Heart left ventricle (tissue), 16 donors: ENCODE data around the gene THSD1. TPM values are rescaled to one million over a fixed set of nuclear protein-coding genes. Genes with fewer than 3 reads are reported as not detected.
A peak's percentile ranks its signal among the peaks of the same experiment; 100 is the strongest.
"Not testable (repeated sequence)": the region's sequence is repeated elsewhere in the genome, so short reads cannot be mapped to it uniquely, and the experiment has no call there.

Source experiments
- ATAC-seq, 4 donors: fragments of 200-7000 bp; cut with Tn5 transposase; one replicate each; pipeline ENCODE4 v1.9.1; 2020 to 2022; ENCODE audit warnings: moderate library complexity in 4 of 4, mild to moderate bottlenecking in 3 of 4, moderate number of reproducible peaks in 1 of 4
- DNase-seq, 5 donors: peaks; one replicate each; pipeline ENCODE4 v3.0.0-alpha.2; 2020
- H3K27ac ChIP-seq, 12 donors: fragments of 200-600 bp; sonication (generic) in 4 of 12; one replicate each; pipeline versions ENCODE4 v1.5.0 to v1.8.0; 2016 to 2022; ENCODE audit warnings: mild to moderate bottlenecking in 2 of 12
- H3K27me3 ChIP-seq, 9 donors: fragments of 200-600 bp; sonication (generic) in 2 of 9; one replicate each; pipeline versions ENCODE4 v1.5.1 to v1.8.0; 2016 to 2022; ENCODE audit warnings: mild to moderate bottlenecking in 3 of 9
- H3K36me3 ChIP-seq, 9 donors: fragments of 200-600 bp; sonication (generic) in 2 of 9; one replicate each; pipeline versions ENCODE4 v1.5.0 to v1.8.0; 2018 to 2022; ENCODE audit warnings: mild to moderate bottlenecking in 2 of 9
- H3K4me1 ChIP-seq, 12 donors: fragments of 200-600 bp; sonication (generic) in 4 of 12; one replicate each; pipeline versions ENCODE4 v1.5.0 to v1.8.0; 2016 to 2022; ENCODE audit warnings: mild to moderate bottlenecking in 3 of 12
- H3K4me3 ChIP-seq, 12 donors: fragments of 200-600 bp; sonication (generic) in 4 of 12; one replicate each; pipeline versions ENCODE4 v1.5.0 to v1.8.0; 2017 to 2022; ENCODE audit warnings: mild to moderate bottlenecking in 9 of 12, moderate library complexity in 4 of 12
- H3K9me3 ChIP-seq, 12 donors: fragments of 200-600 bp; sonication (generic) in 4 of 12; one replicate each; pipeline versions ENCODE4 v1.5.0 to v1.8.0; 2016 to 2022; ENCODE audit warnings: mild to moderate bottlenecking in 1 of 12
- CTCF ChIP-seq, 12 donors: fragments of 200-600 bp; sonication (generic) in 4 of 12; IDR thresholded peaks; one replicate each; pipeline versions ENCODE4 v1.5.0 to v1.8.0; 2018 to 2022; ENCODE audit warnings: antibody characterized with exemption in 12 of 12, mild to moderate bottlenecking in 5 of 12
- POLR2A ChIP-seq, 2 donors: fragments of 450-650 bp; IDR thresholded peaks; one replicate each; pipeline ENCODE4 v1.6.1; 2017; ENCODE audit warnings: antibody characterized with exemption in 2 of 2, mild to moderate bottlenecking in 2 of 2, moderate library complexity in 2 of 2
- WGBS, 4 donors: extraction: QIAGEN DNeasy Blood & Tissue Kit in 2 of 4; methylation state at CpG; one replicate each; pipeline versions ENCODE4 v1.1.5 to v1.1.7; 2013 to 2018; 5-methylcytosine and 5-hydroxymethylcytosine counted together
- intact Hi-C, 10 donors: fragments of 100-400 bp; cut with DNase I; formaldehyde crosslinking; loops; one replicate each; pipeline versions ENCODE4 v1.11.1 to v1.14.2; 2022
- polyA plus RNA-seq, 2 donors: library from polyadenylated mRNA; stranded (reverse); fragments of 200-250 nt; gene quantifications; one replicate each; pipeline ENCODE4 v1.2.3, GENCODE V29; 2013
- total RNA-seq, 9 donors: library from RNA; depleted of rRNA in 2 of 9; stranded (reverse); fragments of >200 nt in 2 of 9; fragmentation: NEBNext Ultra II Directional in 3 of 9; extraction: Animal tissue kit (Norgen Biotek cat#: 25700) in 3 of 9; gene quantifications; one replicate each; pipeline versions ENCODE4 v1.1.0 to v1.2.4, GENCODE V29; 2016 to 2023
- donor health status: ischemic (EF 13 %, LVEDD 7.1; RV severe dilation, severe dysfunction).
- donor health status: healthy with polysubstance abuse.
- donor health status: DM: no; HTN: yes; CAD: no.
- donor health status: DM: no; HTN: no; CAD: no.
- donor health status: ischemic (EF 25% LVEDD 6.9; RV normal size, moderate dysfunction).
- donor health status: ischemic (EF 25% LVEDD 5.7; RV mildly dilated, moderate dysfunction).
- donor health status: healthy.
- donor health status: DM: yes; HTN: yes; CAD: no.
- donor health status: ischemic (EF 35%, LVEDD 5.7; RV mildly dilated, moderate dysfunction).
- donor health status: nonischemic (EF 11% LVEDD 7.7; RV severe dilation, severe dysfunction).
- donor health status: DM: yes; HTN: yes; CAD: no.
- donor health status: PGD.
- donor health status: ischemic (EF 29% LVEDD 5.4; RV normal size, mild dysfunction).
- donor health status: nonischemic (EF 23%, LVEDD 6.1; RV moderate dilation, normal function).

The THSD1 gene
- total and polyA plus RNA-seq, 11 donors = 2.7 to 10.1 (median 6.4) TPM

- DNase-seq = no peak
- no peaks in the 10 kb centered on the region for H3K36me3 ChIP-seq
- WGBS, 4 donors = 80 to 82% (median 81%) methylated on average over 10 of the region's 10 CpGs
- peaks cover 0 to 4% (median 0%) of the 10 kb centered on the region in 12 donors for H3K4me1 ChIP-seq
- peak; percentile 34 to 90 (median 66) for ATAC-seq
- H3K27me3 ChIP-seq = no peaks in the 10 kb centered on the region
- TF ChIP-seq CTCF (IDR thresholded peaks at IDR 0.05) (no peak), POLR2A (IDR thresholded peaks at IDR 0.05) (no peak)
- intact Hi-C loops = loop anchor here in 7 of 10 donors (2.0 to 10.0 kb wide), 4 partner anchors 51 to 111 kb away; partner anchors contain the start of genes VPS36 (in 6 of the 7) and CKAP2 (in 3 of the 7)
- H3K9me3 ChIP-seq = no peaks in the 10 kb centered on the region
- H3K27ac ChIP-seq = peak overlapping the region in 11 of 12 donors; percentile 24 to 62 (median 37)
- H3K4me3 ChIP-seq = peak overlapping the region in 5 of 12 donors; percentile 6 to 44 (median 23)
Measured at GRCh38 chr13:52344108-52344507, 61.9 kb downstream of the THSD1 start.

GRCh38 chr13:52342203-52342602 is 63.8 kb downstream of the THSD1 start:
- H3K9me3 ChIP-seq, H3K4me1 ChIP-seq, H3K36me3 ChIP-seq, H3K4me3 ChIP-seq, H3K27ac ChIP-seq, DNase-seq, ATAC-seq, H3K27me3 ChIP-seq: not testable (repeated sequence)
- intact Hi-C loops = loop anchor here in 6 of 10 donors (2.0 to 10.0 kb wide), 4 partner anchors 53 to 113 kb away; partner anchors contain the start of genes VPS36 (in 5 of the 6) and CKAP2 (in 3 of the 6)
- WGBS, 4 donors = 89 to 95% (median 94%) methylated on average over 3 of the region's 3 CpGs

- H3K27ac ChIP-seq, H3K36me3 ChIP-seq, intact Hi-C loops, H3K4me1 ChIP-seq, H3K27me3 ChIP-seq, ATAC-seq, DNase-seq, H3K4me3 ChIP-seq, H3K9me3 ChIP-seq: not testable (repeated sequence)
- 79 to 89% (median 83%) methylated on average over 7 of the region's 7 CpGs for WGBS, 4 donors
Measured at GRCh38 chr13:52337828-52338455, 68.0 kb downstream of the THSD1 start.

GRCh38 chr13:52334107-52334506 is 71.9 kb downstream of the THSD1 start:
- H3K27me3 ChIP-seq, DNase-seq, H3K4me3 ChIP-seq, ATAC-seq, H3K9me3 ChIP-seq, intact Hi-C loops, H3K4me1 ChIP-seq, H3K27ac ChIP-seq, H3K36me3 ChIP-seq: not testable (repeated sequence)
- no CpG with 5 or more reads among the region's 22 CpGs for WGBS, 4 donors

- H3K4me1 ChIP-seq, H3K27ac ChIP-seq, H3K9me3 ChIP-seq, DNase-seq, H3K4me3 ChIP-seq, H3K27me3 ChIP-seq, H3K36me3 ChIP-seq, intact Hi-C loops, ATAC-seq: not testable (repeated sequence)
- 87 to 92% (median 89%) methylated on average over 3 to 6 of the region's 6 CpGs for WGBS, 4 donors
Measured at GRCh38 chr13:52331844-52332243, 74.1 kb downstream of the THSD1 start.

Other genes starting within 250 kb of the THSD1 start
- gene NEK3, start 246.6 kb downstream of the THSD1 start, total RNA-seq = 10 to 100 TPM in 1 of 9 donors, 1 to 10 TPM in 8; 2.3 to 10.7 (median 5.2) TPM
- gene NEK3, start 246.6 kb downstream of the THSD1 start, polyA plus RNA-seq = 1 to 10 TPM; 6.8 to 9.3 TPM
- gene VPS36, start 44.5 kb upstream of the THSD1 start, total RNA-seq = 10 to 100 TPM; 27.8 to 38.5 (median 32.8) TPM
- gene VPS36, start 44.5 kb upstream of the THSD1 start, polyA plus RNA-seq = 10 to 100 TPM; 15.0 to 24.7 TPM
- 10 to 100 TPM in 4 of 9 donors, 1 to 10 TPM in 5; 5.0 to 16.1 (median 9.3) TPM for gene CKAP2, start 49.3 kb upstream of the THSD1 start, total RNA-seq
- 1 to 10 TPM; 1.4 to 3.9 TPM for gene CKAP2, start 49.3 kb upstream of the THSD1 start, polyA plus RNA-seq
- 1 to 10 TPM in 8 of 9 donors, under 1 TPM in 1; 0.81 to 4.7 (median 3.0) TPM for gene HNRNPA1L2, start 236.3 kb upstream of the THSD1 start, total RNA-seq
- gene HNRNPA1L2, start 236.3 kb upstream of the THSD1 start, polyA plus RNA-seq = 1 to 10 TPM; 3.6 to 4.7 TPM
- 10 to 100 TPM; 32.7 to 59.2 (median 47.4) TPM for gene SUGT1, start 246.7 kb upstream of the THSD1 start, total RNA-seq
- gene SUGT1, start 246.7 kb upstream of the THSD1 start, polyA plus RNA-seq = 10 to 100 TPM; 42.6 to 70.8 TPM